Measurements from ENCODE around the gene ECHDC3.

GRCh38 chr10:11798845-11799735 lies 56.9 kb downstream of the ECHDC3 start:
- TF ChIP-seq POLR2AphosphoS5 (IDR thresholded peaks at IDR 0.05) = no peak
- TF ChIP-seq CTCF (IDR thresholded peaks at IDR 0.05) = no peak
- TF ChIP-seq POLR2A (IDR thresholded peaks at IDR 0.05) = no peak
- no peak for TF ChIP-seq EP300 (IDR thresholded peaks at IDR 0.05)
